Glutamatergic neuron (in vitro differentiated cells): Measurements from ENCODE around the gene DACT2. TPM values are rescaled to one million over a fixed set of nuclear protein-coding genes. Genes with fewer than 3 reads are reported as not detected.
"Not testable (repeated sequence)": the region's sequence is repeated elsewhere in the genome, so short reads cannot be mapped to it uniquely, and the experiment has no call there.

Experiments
- DNase-seq: peaks from one replicate; pipeline ENCODE4 v3.0.0; 2022
- H3K27ac Mint-ChIP-seq: one replicate; pipeline ENCODE4 v1.8.0; 2020; ENCODE audit warnings: mild to moderate bottlenecking, mixed read lengths, inconsistent platforms; ENCODE audit not compliant: unreplicated experiment
- H3K27me3 Mint-ChIP-seq: one replicate; pipeline ENCODE4 v1.8.0; 2020; ENCODE audit warnings: mild to moderate bottlenecking, moderate library complexity, mixed read lengths, inconsistent platforms; ENCODE audit not compliant: unreplicated experiment
- H3K36me3 Mint-ChIP-seq: one replicate; pipeline ENCODE4 v1.8.0; 2020; ENCODE audit warnings: mild to moderate bottlenecking, mixed read lengths, inconsistent platforms; ENCODE audit not compliant: unreplicated experiment
- H3K4me1 Mint-ChIP-seq: one replicate; pipeline ENCODE4 v1.8.0; 2020; ENCODE audit warnings: mild to moderate bottlenecking, low read depth, mixed read lengths, inconsistent platforms; ENCODE audit not compliant: unreplicated experiment
- H3K4me3 Mint-ChIP-seq: one replicate; pipeline ENCODE4 v1.8.0; 2020; ENCODE audit warnings: mild to moderate bottlenecking, mixed read lengths, inconsistent platforms; ENCODE audit not compliant: unreplicated experiment
- H3K9me3 Mint-ChIP-seq: one replicate; pipeline ENCODE4 v1.8.0; 2020; ENCODE audit warnings: mild to moderate bottlenecking, moderate library complexity, mixed read lengths, inconsistent platforms; ENCODE audit not compliant: unreplicated experiment
- CTCF ChIP-seq: fragments of 200-600 bp; sonication (generic); IDR thresholded peaks from one replicate; pipeline ENCODE4 v1.5.0; 2021; ENCODE audit not compliant: partially characterized antibody, unreplicated experiment
- total RNA-seq: library from RNA; stranded (reverse); fragmentation: NEBNext Ultra II Directional; extraction: Animal tissue kit (Norgen Biotek cat#: 25700); gene quantifications from one replicate; pipeline ENCODE4 v1.2.1, GENCODE V29; 2021; ENCODE audit not compliant: unreplicated experiment

The DACT2 gene
- total RNA-seq, 1 donor from 2014 or later = 0.22 TPM

DNA sequence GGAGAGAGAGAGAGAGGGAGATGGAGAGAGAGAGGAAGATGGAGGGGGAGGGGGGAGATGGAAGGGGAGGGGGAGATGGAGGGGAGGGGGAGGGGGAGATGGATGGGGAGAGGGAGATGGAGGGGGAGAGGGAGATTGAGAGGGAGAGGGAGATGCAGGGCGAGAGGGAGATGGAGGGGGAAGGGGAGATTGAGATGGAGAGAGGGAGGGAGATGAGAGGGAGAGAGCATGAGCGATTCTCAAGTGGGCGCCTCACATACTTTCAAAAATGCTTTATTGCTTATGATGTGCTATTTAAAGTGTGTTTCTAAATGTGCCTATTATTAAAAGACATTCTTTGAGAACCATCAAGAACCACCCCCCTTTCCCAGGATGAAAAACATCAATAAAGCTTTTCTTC, 43.7 kb upstream of the DACT2 start:
- TF ChIP-seq CTCF = no peak
- peaks cover 16% of the 10 kb centered on the region for H3K36me3 Mint-ChIP-seq
- no peak overlapping the region for H3K27ac Mint-ChIP-seq
- no peak for DNase-seq
- H3K27me3 Mint-ChIP-seq = peaks cover 4% of the 10 kb centered on the region
- no peaks in the 10 kb centered on the region for H3K4me1 Mint-ChIP-seq
- no peak overlapping the region for H3K4me3 Mint-ChIP-seq
- peaks cover 10% of the 10 kb centered on the region for H3K9me3 Mint-ChIP-seq

DNA sequence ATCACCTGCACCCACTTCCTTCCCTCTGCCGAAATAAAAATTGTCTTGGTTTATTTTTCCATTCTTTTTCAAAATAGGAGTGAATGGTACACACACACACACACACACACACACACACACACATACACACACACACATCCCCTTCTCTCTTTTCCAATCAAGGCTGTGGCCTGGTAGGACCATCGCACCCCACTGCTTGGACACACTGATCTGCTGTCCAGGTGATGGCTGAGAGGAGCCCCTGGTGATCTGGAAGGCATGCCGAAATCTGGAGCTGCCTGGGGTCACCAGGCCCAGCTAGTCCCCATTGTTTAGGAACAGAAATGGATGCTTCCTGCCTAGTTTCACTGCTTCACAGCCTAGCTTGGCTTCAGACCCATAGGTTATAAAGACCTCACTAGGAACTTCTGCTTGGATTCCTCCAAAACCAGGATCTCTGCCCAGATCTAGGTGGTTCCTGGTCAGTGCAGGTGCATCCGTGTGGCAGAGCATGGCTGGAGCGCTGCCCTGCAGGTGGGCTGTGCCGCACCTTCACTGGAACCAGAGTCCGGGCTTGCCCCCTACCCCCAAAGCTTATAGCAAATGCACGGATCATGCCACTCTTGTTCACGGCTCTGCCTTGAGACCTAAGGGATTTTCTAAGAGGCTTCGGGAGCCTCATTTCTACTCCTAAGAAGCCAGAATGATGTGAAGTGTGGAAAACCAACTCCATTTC, 42.9 kb upstream of the DACT2 start:
- peaks cover 4% of the 10 kb centered on the region for H3K27me3 Mint-ChIP-seq
- TF ChIP-seq CTCF = no peak

DNA sequence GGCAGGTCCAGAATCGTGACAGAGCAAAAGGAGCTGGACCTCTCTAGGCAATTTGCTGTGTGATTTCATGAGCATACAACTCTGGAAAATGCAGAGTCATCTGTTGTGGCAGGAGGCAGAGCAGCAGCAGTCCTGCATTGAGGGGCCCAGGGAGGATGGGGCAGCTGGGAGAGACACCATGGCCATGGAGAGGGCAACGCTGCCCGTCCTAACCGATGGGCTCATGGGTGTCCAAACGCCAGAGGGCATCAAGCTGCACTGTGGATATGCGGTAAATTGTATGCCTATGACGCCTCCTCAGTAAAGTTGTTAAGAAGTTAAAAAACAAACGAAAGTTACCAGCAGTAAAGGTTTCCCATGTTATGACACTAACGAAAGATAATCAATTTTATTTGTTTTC, 42.2 kb upstream of the DACT2 start:
- peaks cover 16% of the 10 kb centered on the region for H3K36me3 Mint-ChIP-seq
- no peak overlapping the region for H3K4me3 Mint-ChIP-seq
- H3K4me1 Mint-ChIP-seq = no peaks in the 10 kb centered on the region
- no peak for TF ChIP-seq CTCF
- H3K27ac Mint-ChIP-seq = no peak overlapping the region
- peaks cover 9% of the 10 kb centered on the region for H3K9me3 Mint-ChIP-seq
- DNase-seq = no peak
- H3K27me3 Mint-ChIP-seq = peaks cover 4% of the 10 kb centered on the region

More for the DNA sequence above, 42.9 kb upstream of the DACT2 start:
- Mint-ChIP-seq H3K4me3 (no peak overlapping the region), H3K9me3 (peaks cover 10% of the 10 kb centered on the region), H3K36me3 (peaks cover 16% of the 10 kb centered on the region), H3K27ac (no peak overlapping the region), H3K4me1 (no peaks in the 10 kb centered on the region)
- no peak for DNase-seq

DNA sequence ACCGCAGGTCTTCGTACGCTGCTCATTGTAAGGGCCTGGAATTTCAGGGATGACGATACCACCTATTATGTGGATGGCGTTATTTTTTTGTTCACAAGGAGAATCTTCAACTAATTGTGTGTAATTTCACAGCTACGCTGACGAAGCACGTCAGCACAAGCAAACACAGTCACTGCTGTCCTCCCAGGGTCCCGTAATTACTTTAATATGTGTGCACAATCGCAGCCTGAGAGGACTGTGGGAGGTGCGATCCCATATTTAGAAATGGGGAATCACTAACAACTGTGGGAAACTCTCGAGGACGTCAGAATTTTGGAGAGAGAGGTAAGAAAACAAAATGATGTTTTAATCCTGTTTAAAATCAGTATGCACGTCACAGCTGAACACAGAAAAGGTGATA, 40.2 kb upstream of the DACT2 start:
- no peaks in the 10 kb centered on the region for H3K4me1 Mint-ChIP-seq
- H3K4me3 Mint-ChIP-seq = no peak overlapping the region
- H3K9me3 Mint-ChIP-seq = peaks cover 7% of the 10 kb centered on the region
- no peak for DNase-seq
- H3K27me3 Mint-ChIP-seq = peaks cover 9% of the 10 kb centered on the region
- TF ChIP-seq CTCF = no peak
- peaks cover 8% of the 10 kb centered on the region for H3K36me3 Mint-ChIP-seq
- H3K27ac Mint-ChIP-seq = no peak overlapping the region

DNA sequence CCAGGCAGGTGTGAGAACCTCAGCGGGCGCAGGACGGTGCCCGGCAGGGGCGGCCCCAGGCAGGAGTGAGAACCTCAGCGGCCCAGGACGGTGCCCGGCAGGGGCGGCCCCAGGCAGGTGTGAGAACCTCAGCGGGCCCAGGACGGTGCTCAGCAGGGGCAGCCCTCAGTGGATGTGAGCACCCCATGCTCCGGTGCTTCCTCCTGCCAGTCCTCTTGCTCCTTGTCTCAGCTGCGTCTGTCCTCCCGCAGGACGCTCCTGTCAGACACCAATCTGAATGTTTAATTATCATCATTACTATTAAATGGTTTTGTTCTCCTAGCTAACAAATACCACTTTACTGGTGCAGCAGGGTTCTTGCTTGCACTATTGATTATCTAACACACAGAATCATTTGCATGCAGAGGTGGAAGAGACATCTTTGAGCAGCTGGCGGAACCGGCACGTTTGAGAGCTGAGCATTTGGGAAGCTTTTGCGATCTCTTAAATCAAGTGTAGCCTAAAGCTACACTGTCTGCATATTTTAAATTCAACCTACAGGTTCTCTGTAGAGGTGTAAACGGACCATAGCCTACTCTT, 39.4 kb upstream of the DACT2 start:
- DNase-seq = no peak
- no peak overlapping the region for H3K27ac Mint-ChIP-seq
- no peak overlapping the region for H3K4me3 Mint-ChIP-seq
- peaks cover 1% of the 10 kb centered on the region for H3K36me3 Mint-ChIP-seq
- peaks cover 9% of the 10 kb centered on the region for H3K27me3 Mint-ChIP-seq
- H3K9me3 Mint-ChIP-seq = peaks cover 3% of the 10 kb centered on the region
- H3K4me1 Mint-ChIP-seq = no peaks in the 10 kb centered on the region
- TF ChIP-seq CTCF = no peak

DNA sequence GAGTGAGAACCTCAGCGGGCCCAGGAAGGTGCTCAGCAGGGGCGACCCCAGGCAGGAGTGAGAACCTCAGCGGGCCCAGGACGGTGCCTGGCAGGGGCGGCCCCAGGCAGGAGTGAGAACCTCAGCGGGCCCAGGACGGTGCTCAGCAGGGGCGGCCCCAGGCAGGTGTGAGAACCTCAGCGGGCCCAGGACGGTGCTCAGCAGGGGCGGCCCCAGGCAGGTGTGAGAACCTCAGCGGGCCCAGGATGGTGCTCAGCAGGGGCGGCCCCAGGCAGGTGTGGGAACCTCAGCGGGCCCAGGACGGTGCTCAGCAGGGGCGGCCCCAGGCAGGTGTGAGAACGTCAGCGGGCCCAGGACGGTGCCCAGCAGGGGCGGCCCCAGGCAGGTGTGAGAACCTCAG, 37.3 kb upstream of the DACT2 start:
- H3K27me3 Mint-ChIP-seq, H3K27ac Mint-ChIP-seq, DNase-seq, H3K4me3 Mint-ChIP-seq, H3K36me3 Mint-ChIP-seq, H3K4me1 Mint-ChIP-seq, H3K9me3 Mint-ChIP-seq: not testable (repeated sequence)
